GM23338 (cell line): ENCODE data around the gene NT5C2. TPM values are rescaled to one million over a fixed set of nuclear protein-coding genes. Genes with fewer than 3 reads are reported as not detected.
A peak's percentile ranks its signal among the peaks of the same experiment; 100 is the strongest.

ENCODE experiments used
- ATAC-seq: fragments of 200-7000 bp; cut with Tn5 transposase; 3 replicates; pipeline ENCODE4 v1.9.1; 2020
- DNase-seq: peaks from one replicate; pipeline ENCODE4 v3.0.0-alpha.2; 2015; ENCODE audit warnings: low spot score
- H2AFZ ChIP-seq: fragments of 200-600 bp; sonication (generic); 2 replicates; pipeline ENCODE4 v1.8.0; 2016; ENCODE audit warnings: antibody characterized with exemption, mild to moderate bottlenecking, moderate library complexity
- H3F3A ChIP-seq: fragments of 200-600 bp; sonication (generic); replicated peaks from 2 replicates; pipeline ENCODE4 v1.8.0; 2017; ENCODE audit warnings: antibody characterized with exemption, mixed run types, low read depth
- H3K27ac ChIP-seq: fragments of 200-600 bp; sonication (generic); 2 replicates; pipeline ENCODE4 v1.6.1; 2016; ENCODE audit warnings: low read depth
- H3K27me3 ChIP-seq: fragments of 200-600 bp; sonication (generic); 2 replicates; pipeline ENCODE4 v1.8.0; 2016; ENCODE audit warnings: mild to moderate bottlenecking, mixed run types, moderate library complexity; ENCODE audit not compliant: insufficient read depth
- H3K36me3 ChIP-seq: fragments of 200-600 bp; sonication (generic); 2 replicates; pipeline ENCODE4 v1.8.0; 2016; ENCODE audit warnings: mild to moderate bottlenecking; ENCODE audit not compliant: insufficient read depth
- H3K4me1 ChIP-seq: fragments of 200-600 bp; sonication (generic); 2 replicates; pipeline ENCODE4 v1.8.0; 2016; ENCODE audit warnings: mild to moderate bottlenecking, moderate library complexity; ENCODE audit not compliant: insufficient read depth
- H3K4me2 ChIP-seq: fragments of 200-600 bp; sonication (generic); 2 replicates; pipeline ENCODE4 v1.7.1; 2017; ENCODE audit warnings: mixed run types
- H3K4me3 ChIP-seq: fragments of 200-600 bp; sonication (generic); 2 replicates; pipeline ENCODE4 v1.6.1; 2016; ENCODE audit warnings: mixed run types
- H3K79me2 ChIP-seq: fragments of 200-600 bp; sonication (generic); replicated peaks from 2 replicates; pipeline ENCODE4 v1.8.0; 2017; ENCODE audit warnings: mild to moderate bottlenecking; ENCODE audit not compliant: insufficient read depth
- H3K9me2 ChIP-seq: fragments of 200-600 bp; sonication (generic); 2 replicates; pipeline ENCODE4 v1.8.0; 2017; ENCODE audit not compliant: insufficient read depth
- H4K20me1 ChIP-seq: fragments of 200-600 bp; sonication (generic); replicated peaks from 2 replicates; pipeline ENCODE4 v1.8.0; 2017; ENCODE audit warnings: mild to moderate bottlenecking; ENCODE audit not compliant: insufficient read depth
- H3K27ac Mint-ChIP-seq: 2 replicates; pipeline ENCODE4 v1.8.0; 2020; ENCODE audit warnings: inconsistent platforms, mild to moderate bottlenecking, moderate library complexity, mixed read lengths
- H3K27me3 Mint-ChIP-seq: 3 replicates; pipeline ENCODE4 v1.8.0; 2022; ENCODE audit warnings: low read depth, mild to moderate bottlenecking, moderate library complexity, mixed read lengths, inconsistent platforms; ENCODE audit not compliant: insufficient read depth, poor library complexity
- H3K36me3 Mint-ChIP-seq: 3 replicates; pipeline ENCODE4 v1.8.0; 2021; ENCODE audit warnings: low read depth, mild to moderate bottlenecking, inconsistent platforms, moderate library complexity, mixed read lengths
- H3K4me1 Mint-ChIP-seq: 3 replicates; pipeline ENCODE4 v1.8.0; 2020; ENCODE audit warnings: mild to moderate bottlenecking, inconsistent platforms, mixed read lengths
- H3K4me3 Mint-ChIP-seq: 3 replicates; pipeline ENCODE4 v1.8.0; 2021; ENCODE audit warnings: moderate library complexity, mild to moderate bottlenecking, inconsistent platforms, mixed read lengths
- H3K9me3 Mint-ChIP-seq: 3 replicates; pipeline ENCODE4 v1.8.0; 2020; ENCODE audit warnings: moderate library complexity, mild to moderate bottlenecking, inconsistent platforms, mixed read lengths
- CREB1 ChIP-seq: fragments of 250-450 bp; sonication (Bioruptor Pico); IDR thresholded peaks from 2 replicates; pipeline ENCODE4 v1.5.0; 2020; ENCODE audit warnings: low read depth, mild to moderate bottlenecking, moderate library complexity
- ETS1 ChIP-seq: IDR thresholded peaks from 2 replicates; pipeline ENCODE4 v1.6.1; 2016; ENCODE audit warnings: antibody characterized with exemption
- EZH2 ChIP-seq: fragments of 200-600 bp; sonication (generic); IDR thresholded peaks from one replicate; pipeline ENCODE4 v1.8.0; 2017; ENCODE audit warnings: antibody characterized with exemption, mild to moderate bottlenecking, low read depth; ENCODE audit not compliant: unreplicated experiment
- EZH2phosphoT487 ChIP-seq: fragments of 200-600 bp; sonication (generic); IDR thresholded peaks from one replicate; pipeline ENCODE4 v1.8.1; 2018; ENCODE audit warnings: antibody characterized with exemption; ENCODE audit not compliant: unreplicated experiment
- JUNB ChIP-seq: IDR thresholded peaks from one replicate; pipeline ENCODE4 v1.6.1; 2016; ENCODE audit warnings: antibody characterized with exemption; ENCODE audit not compliant: unreplicated experiment
- POLR2AphosphoS5 ChIP-seq: IDR thresholded peaks from 2 replicates; pipeline ENCODE4 v1.6.1; 2016; ENCODE audit warnings: antibody characterized with exemption, low read depth
- REST ChIP-seq: IDR thresholded peaks from one replicate; pipeline ENCODE4 v1.6.1; 2018; ENCODE audit warnings: antibody characterized with exemption; ENCODE audit not compliant: unreplicated experiment
- STAT1 ChIP-seq: IDR thresholded peaks from one replicate; pipeline ENCODE4 v1.6.1; 2016; ENCODE audit warnings: antibody characterized with exemption; ENCODE audit not compliant: unreplicated experiment
- ZNF114 ChIP-seq: fragments of 250-450 bp; sonication (Bioruptor Pico); IDR thresholded peaks from 2 replicates; pipeline ENCODE4 v1.5.0; 2020; ENCODE audit warnings: mild to moderate bottlenecking, moderate library complexity
- ZNF331 ChIP-seq: fragments of 250-450 bp; sonication (Bioruptor Pico); IDR thresholded peaks from 2 replicates; pipeline ENCODE4 v1.5.0; 2020; ENCODE audit warnings: low read depth, mild to moderate bottlenecking, moderate library complexity
- ZNF462 ChIP-seq: fragments of 250-450 bp; sonication (Bioruptor Pico); IDR thresholded peaks from 2 replicates; pipeline ENCODE4 v1.5.0; 2020; ENCODE audit warnings: mild to moderate bottlenecking, moderate library complexity
- polyA plus RNA-seq: library from polyadenylated mRNA; unstranded; fragments of >200 nt; fragmentation: Nextera tagmentation; extraction: Ambion mirVana; gene quantifications from 2 replicates; pipeline ENCODE4 v1.2.1, GENCODE V29; 2016
- total RNA-seq: library from RNA; depleted of rRNA; stranded (reverse); fragments of >200 nt; shearing (Covaris generic); gene quantifications from 2 replicates; pipeline ENCODE4 v1.2.3, GENCODE V29; 2014

Gene NT5C2
- total and polyA plus RNA-seq, 2 experiments from 2014 or later: 33.9 to 85.4 TPM

- H3K4me1 Mint-ChIP-seq: peaks cover 27% of the 10 kb centered on the region
- H3K4me3 Mint-ChIP-seq: no peak overlapping the region
- Histone ChIP-seq H3K27ac (no peak overlapping the region), H3K4me3 (no peak overlapping the region), H3K4me2 (no peak overlapping the region), H3K9me2 (no peaks in the 10 kb centered on the region), H3F3A (peaks cover 5% of the 10 kb centered on the region; the same call in 1 of the 2 replicates), H3K27me3 (peaks cover 11% of the 10 kb centered on the region), H3K36me3 (no peaks in the 10 kb centered on the region), H3K4me1 (peaks cover 30% of the 10 kb centered on the region), H4K20me1 (0 out of 2 replicates have a peak, but pooled peaks cover 2% of the 10 kb centered on the region), H3K79me2 (peaks cover 12% of the 10 kb centered on the region), H2AFZ (no peak overlapping the region)
- no peaks in the 10 kb centered on the region for H3K9me3 Mint-ChIP-seq
- no peak for DNase-seq
- no peak overlapping the region for H3K27ac Mint-ChIP-seq
- ATAC-seq: no peak
- no peaks in the 10 kb centered on the region for H3K36me3 Mint-ChIP-seq
- TF ChIP-seq REST: no peak
- TF ChIP-seq ZNF331 (CRISPR knock-in tag): no peak
- no peak for TF ChIP-seq JUNB
- no peak for TF ChIP-seq EZH2phosphoT487
- no peak for TF ChIP-seq STAT1
- TF ChIP-seq EZH2: no peak
- no peak for TF ChIP-seq ZNF114 (CRISPR knock-in tag)
- TF ChIP-seq POLR2AphosphoS5: no peak
- TF ChIP-seq CREB1 (CRISPR knock-in tag): no peak
- H3K27me3 Mint-ChIP-seq: peaks cover 14% of the 10 kb centered on the region
Measured at GRCh38 chr10:103196516-103196915, 3.4 kb upstream of the NT5C2 start.

- Mint-ChIP-seq H3K4me1 (peaks cover 38% of the 10 kb centered on the region), H3K36me3 (no peaks in the 10 kb centered on the region), H3K27me3 (peaks cover 12% of the 10 kb centered on the region), H3K9me3 (no peaks in the 10 kb centered on the region), H3K4me3 (peak overlapping the region; percentile 90), H3K27ac (no peak overlapping the region)
- Histone ChIP-seq H3F3A (peaks cover 5% of the 10 kb centered on the region; the same call in 1 of the 2 replicates), H2AFZ (peak overlapping the region; percentile 97), H3K9me2 (no peaks in the 10 kb centered on the region), H3K4me1 (peaks cover 35% of the 10 kb centered on the region), H3K4me3 (peak overlapping the region; percentile 95), H3K27me3 (peaks cover 11% of the 10 kb centered on the region), H3K79me2 (peaks cover 38% of the 10 kb centered on the region), H3K27ac (0 out of 2 replicates have a peak overlapping the region, but pooled peaks have one; percentile 16), H3K4me2 (peak overlapping the region; percentile 84), H3K36me3 (no peaks in the 10 kb centered on the region), H4K20me1 (0 out of 2 replicates have a peak, but pooled peaks cover 5% of the 10 kb centered on the region)
- peak; percentile 42 for DNase-seq
- ATAC-seq: peak; percentile 3; the same call in 2 of the 3 replicates
- TF ChIP-seq ZNF114 (CRISPR knock-in tag) (no peak), ZNF462 (no peak), ETS1 (no peak), ZNF331 (CRISPR knock-in tag) (no peak)
Measured at GRCh38 chr10:103193820-103194529, 903 bp upstream of the NT5C2 start.
